HepG2 (cell line): ENCODE measurements around the gene ZDHHC16. TPM values are rescaled to one million over a fixed set of nuclear protein-coding genes. Genes with fewer than 3 reads are reported as not detected.

Experiments used
- ARID4A ChIP-seq: sonication (generic); formaldehyde crosslinking; IDR thresholded peaks from 2 replicates; pipeline ENCODE4 v1.5.0; 2020; ENCODE audit warnings: mild to moderate bottlenecking, missing genetic modification reagents, borderline replicate concordance
- GPBP1L1 ChIP-seq: sonication (generic); formaldehyde crosslinking; IDR thresholded peaks from 2 replicates; pipeline ENCODE4 v1.5.0; 2020; ENCODE audit warnings: mild to moderate bottlenecking, missing genetic modification reagents
- RELA ChIP-seq: sonication (generic); formaldehyde crosslinking; IDR thresholded peaks from 2 replicates; pipeline ENCODE4 v1.4.0; 2020; ENCODE audit warnings: missing genetic modification reagents
- SIX4 ChIP-seq: sonication (generic); formaldehyde crosslinking; IDR thresholded peaks from 2 replicates; pipeline ENCODE4 v1.4.0; 2020; ENCODE audit warnings: missing genetic modification reagents
- TFE3 ChIP-seq: IDR thresholded peaks from 2 replicates; pipeline ENCODE4 v1.6.1; 2016
- USF2 ChIP-seq, 2 experiments: sonication (generic) in 1 of 2; formaldehyde crosslinking in 1 of 2; IDR thresholded peaks; 2 replicates each; pipeline versions ENCODE4 v1.5.1 to v1.6.1; 2011 to 2020; ENCODE audit warnings: borderline replicate concordance in 1 of 2, low read depth in 1 of 2, low read length in 1 of 2, mild to moderate bottlenecking in 1 of 2, missing genetic modification reagents in 1 of 2, moderate library complexity in 1 of 2
- ZBTB46 ChIP-seq: sonication (generic); formaldehyde crosslinking; IDR thresholded peaks from 2 replicates; pipeline ENCODE4 v1.4.0; 2020; ENCODE audit warnings: mild to moderate bottlenecking, missing genetic modification reagents, borderline replicate concordance
- ZNF10 ChIP-seq: sonication (generic); formaldehyde crosslinking; IDR thresholded peaks from 2 replicates; pipeline ENCODE4 v1.4.0; 2020; ENCODE audit warnings: mild to moderate bottlenecking, low read depth, missing genetic modification reagents, borderline replicate concordance
- ZNF136 ChIP-seq: sonication (generic); formaldehyde crosslinking; IDR thresholded peaks from 2 replicates; pipeline ENCODE4 v1.8.1; 2022; ENCODE audit warnings: low read depth, mild to moderate bottlenecking, moderate library complexity, missing genetic modification reagents
- ZNF292 ChIP-seq: sonication (generic); formaldehyde crosslinking; IDR thresholded peaks from 2 replicates; pipeline ENCODE4 v1.8.1; 2022; ENCODE audit warnings: mild to moderate bottlenecking, low read depth, missing genetic modification reagents, borderline replicate concordance
- polyA plus RNA-seq, 8 experiments: library from polyadenylated mRNA; depleted of rRNA in 3 of 8; stranded (reverse) in 7 of 8; unstranded in 1 of 8; fragments of >200 nt; fragmentation: Illumina TruSeq in 4 of 8; extraction: Trizol in 4 of 8; gene quantifications; 2 replicates each; pipeline versions ENCODE4 v1.2.1 to v1.2.3, GENCODE V29; 2011 to 2016; ENCODE audit warnings: low read depth in 4 of 8, missing spikeins in 1 of 8, mixed read lengths in 1 of 8; ENCODE audit not compliant: insufficient read depth in 1 of 8
- total RNA-seq, 5 experiments: library from RNA; depleted of rRNA; stranded (reverse); fragments of >200 nt; fragmentation: Illumina TruSeq; extraction: Trizol; gene quantifications; 2 replicates each; pipeline ENCODE4 v1.2.3, GENCODE V29; 2016; ENCODE audit warnings: low read depth in 1 of 5

ZDHHC16 gene
- total and polyA plus RNA-seq, 2 of the 13 experiments (the other 11 are each of a cell fraction or from before 2014, with no cell fraction given) = 40.8 to 41.8 TPM

GRCh38 chr10:97407211-97407951 is 38.6 kb upstream of the ZDHHC16 start (continued):
- peak; percentile 64; the same call in 1 of the 2 replicates for TF ChIP-seq ARID4A (CRISPR knock-in tag)
- no peak for TF ChIP-seq ZNF136 (CRISPR knock-in tag)
- peak; percentile 61; the same call in 1 of the 2 replicates for TF ChIP-seq TFE3
- TF ChIP-seq ZBTB46 = no peak
- 0 out of 2 replicates have a peak, but pooled peaks have one; percentile 9 for TF ChIP-seq ZNF292 (CRISPR knock-in tag)
- TF ChIP-seq USF2 (IDR thresholded peaks at IDR 0.05; ENCODE audit: low read depth, low read length) = no peak
- 0 out of 2 replicates have a peak, but pooled peaks have one; percentile 28 for TF ChIP-seq USF2 (CRISPR knock-in tag; IDR thresholded peaks at IDR 0.05; ENCODE audit: borderline replicate concordance)
- no peak for TF ChIP-seq ZNF10 (CRISPR knock-in tag)
- no peak for TF ChIP-seq RELA
- 0 out of 2 replicates have a peak, but pooled peaks have one; percentile 12 for TF ChIP-seq SIX4 (CRISPR knock-in tag)
- no peak for TF ChIP-seq GPBP1L1 (CRISPR knock-in tag)
